Putamen (tissue), 1 donor: ENCODE measurements around the gene GAK.
A peak's percentile ranks its signal among the peaks of the same experiment; 100 is the strongest.
"Not testable (repeated sequence)": the region's sequence is repeated elsewhere in the genome, so short reads cannot be mapped to it uniquely, and the experiment has no call there.

Experiments
- DNase-seq: peaks from one replicate; pipeline ENCODE4 v3.0.0-alpha.2; 2016; ENCODE audit warnings: low spot score

The GAK gene

DNA sequence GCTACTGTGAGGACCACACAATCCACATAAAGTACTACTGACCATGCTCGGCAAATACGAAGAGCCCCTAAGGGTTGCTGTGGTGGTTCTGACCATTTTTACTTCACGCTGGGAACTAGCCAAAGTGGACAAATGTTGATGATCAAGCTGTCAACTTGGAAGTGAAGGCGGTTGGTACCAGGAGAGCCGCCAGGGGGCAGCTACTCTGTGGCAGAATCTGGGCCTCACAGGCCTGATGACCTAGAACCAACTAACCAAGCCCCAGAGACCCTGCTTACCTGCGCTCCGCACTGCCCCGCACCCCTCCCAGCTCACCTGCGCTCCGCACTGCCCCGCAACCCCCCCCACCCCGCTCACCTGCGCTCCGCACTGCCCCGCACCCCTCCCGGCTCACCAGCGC is 5.6 kb downstream of the GAK start:
- DNase-seq = no peak

DNA sequence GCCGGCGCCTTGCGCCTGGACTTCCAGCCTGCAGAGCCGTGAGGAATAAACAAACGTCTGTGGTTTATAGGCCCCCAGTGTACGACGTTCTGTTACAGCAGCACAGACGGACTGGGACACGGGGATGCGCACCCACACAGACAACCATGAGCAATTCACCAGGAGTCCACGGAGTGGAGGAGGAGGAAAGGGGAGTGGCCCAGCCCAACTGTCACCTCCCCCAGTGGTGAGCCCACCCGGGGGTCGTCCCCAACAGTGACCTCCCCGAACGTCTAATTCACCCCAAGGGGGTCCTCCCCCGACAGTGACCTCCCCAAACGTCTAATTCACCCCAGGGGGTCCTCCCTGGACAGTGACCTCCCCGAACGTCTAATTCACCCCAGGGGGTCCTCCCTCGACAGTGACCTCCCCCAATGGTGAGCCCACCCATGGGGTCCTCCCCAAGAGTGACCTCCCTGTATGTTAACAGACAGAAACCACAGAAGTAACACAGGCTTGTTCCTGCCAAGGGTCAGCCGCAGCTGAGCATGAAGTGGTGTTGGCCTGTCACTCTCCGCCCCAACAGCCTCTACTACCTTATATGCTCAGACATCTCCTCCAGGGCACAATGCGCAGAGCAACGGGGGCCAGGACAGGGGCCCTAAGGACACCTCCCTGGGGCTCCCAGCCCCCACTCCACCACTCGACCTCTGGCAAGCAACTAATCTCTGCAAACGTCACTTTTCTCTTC is 6.2 kb downstream of the GAK start:
- no peak for DNase-seq

GRCh38 chr4:925171-925570 is 6.9 kb downstream of the GAK start:
- no peak for DNase-seq

DNA sequence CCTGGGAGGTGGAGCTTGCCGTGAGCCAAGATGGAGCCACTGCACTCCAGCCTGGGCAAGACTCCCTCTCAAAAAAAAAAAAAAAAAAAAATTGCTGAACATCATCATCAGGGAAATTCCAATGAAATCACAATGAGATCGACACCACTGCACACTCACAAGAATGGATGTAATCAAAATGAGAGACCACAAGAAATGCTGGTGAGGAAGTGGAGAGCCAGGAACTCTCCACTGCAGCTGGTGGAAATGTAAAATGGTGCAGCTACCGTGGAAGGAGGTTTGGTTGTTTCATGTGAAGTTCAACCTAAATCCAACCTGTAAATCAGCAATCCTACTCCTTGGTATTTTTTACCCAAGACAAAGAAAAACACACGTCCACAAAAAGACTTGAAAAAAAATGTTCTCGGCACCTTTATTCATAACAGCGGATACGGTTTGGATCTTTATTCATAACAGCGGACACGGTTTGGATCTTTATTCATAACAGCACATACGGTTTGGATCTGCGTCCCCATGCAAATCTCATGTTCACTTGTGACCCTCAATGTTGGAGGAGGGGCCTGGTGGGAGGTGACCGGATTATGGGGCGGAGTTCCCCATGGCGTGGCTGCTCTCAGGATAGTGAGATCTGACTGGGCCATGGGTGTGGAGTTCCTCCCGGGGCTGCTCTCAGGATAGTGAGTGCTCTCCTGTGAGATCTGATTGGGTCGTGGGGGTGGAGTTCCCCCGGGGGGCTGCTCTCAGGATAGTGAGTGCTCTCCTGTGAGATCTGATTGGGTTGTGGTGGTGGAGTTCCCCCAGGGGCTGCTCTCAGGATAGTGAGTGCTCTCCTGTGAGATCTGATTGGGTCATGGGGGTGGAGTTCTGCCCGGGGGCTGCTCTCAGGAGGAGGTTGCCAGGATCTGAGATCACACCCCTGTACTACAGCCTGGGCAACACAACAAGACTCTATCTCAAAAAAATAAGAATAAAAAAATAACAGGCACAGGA is 7.7 kb downstream of the GAK start:
- no peak for DNase-seq

- DNase-seq = no peak
These were observed 10.2 kb downstream of the GAK start for GRCh38 chr4:921830-922331.

GRCh38 chr4:919004-919680 is 13.0 kb downstream of the GAK start:
- DNase-seq = not testable (repeated sequence)

GRCh38 chr4:918591-918990 is 13.5 kb downstream of the GAK start:
- not testable (repeated sequence) for DNase-seq

GRCh38 chr4:917992-918391 is 14.1 kb downstream of the GAK start:
- no peak for DNase-seq

DNA sequence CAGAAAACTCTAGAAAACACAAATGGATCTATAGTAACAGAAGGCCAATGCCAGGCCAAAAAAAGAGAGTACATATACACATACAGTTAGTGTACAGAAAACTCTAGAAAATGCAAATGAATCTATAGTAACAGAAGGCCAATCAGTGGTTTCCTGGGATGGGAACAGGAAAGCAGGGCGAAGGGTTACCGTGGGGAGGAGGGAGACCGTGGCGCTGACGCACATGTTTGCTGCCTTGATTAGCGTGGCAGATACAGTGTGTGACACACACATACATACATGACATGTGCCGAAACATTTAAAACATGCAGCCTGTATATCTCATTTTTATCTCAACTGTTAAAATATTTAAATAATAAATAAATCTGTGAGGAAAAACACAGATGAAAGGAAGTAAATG is 14.7 kb downstream of the GAK start:
- no peak for DNase-seq

GRCh38 chr4:915595-915994 is 16.5 kb downstream of the GAK start:
- DNase-seq = no peak

DNA sequence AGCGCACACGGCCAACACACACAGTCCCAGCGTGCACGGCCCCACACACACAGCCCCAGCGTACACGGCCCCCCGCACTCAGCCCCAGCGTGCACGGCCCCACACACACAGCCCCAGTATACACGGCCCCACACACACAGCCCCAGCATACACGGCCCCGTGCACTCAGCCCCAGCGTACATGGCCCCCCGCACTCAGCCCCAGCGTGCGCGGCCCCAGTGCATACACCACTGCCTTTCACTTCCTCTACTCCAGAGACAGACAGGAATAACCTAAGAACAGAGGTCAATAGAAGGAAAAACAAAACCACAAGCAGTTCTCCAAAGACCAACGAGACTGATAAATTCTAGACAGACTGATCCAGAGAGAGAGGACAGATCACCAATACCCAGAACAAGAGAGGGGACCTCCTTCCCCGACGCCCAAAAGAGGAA is 17.1 kb downstream of the GAK start:
- no peak for DNase-seq

DNA sequence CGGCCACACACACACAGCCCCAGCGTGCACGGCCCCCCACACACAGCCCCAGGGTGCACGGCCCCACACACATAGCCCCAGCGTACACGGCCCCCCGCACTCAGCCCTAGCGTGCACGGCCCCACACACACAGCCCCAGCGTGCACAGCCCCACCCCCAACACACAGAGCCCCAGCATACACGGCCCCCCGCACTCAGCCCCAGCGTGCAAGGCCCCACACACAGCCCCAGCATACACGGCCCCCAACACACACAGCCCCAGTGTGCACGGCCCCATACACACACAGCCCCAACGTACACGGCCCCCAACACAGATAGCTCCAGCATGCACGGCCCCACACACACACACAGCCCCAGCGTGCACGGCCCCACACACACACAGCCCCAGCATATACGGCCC is 17.6 kb downstream of the GAK start:
- DNase-seq = no peak

- DNase-seq = no peak
These were observed 18.9 kb downstream of the GAK start for GRCh38 chr4:913280-913618.

DNA sequence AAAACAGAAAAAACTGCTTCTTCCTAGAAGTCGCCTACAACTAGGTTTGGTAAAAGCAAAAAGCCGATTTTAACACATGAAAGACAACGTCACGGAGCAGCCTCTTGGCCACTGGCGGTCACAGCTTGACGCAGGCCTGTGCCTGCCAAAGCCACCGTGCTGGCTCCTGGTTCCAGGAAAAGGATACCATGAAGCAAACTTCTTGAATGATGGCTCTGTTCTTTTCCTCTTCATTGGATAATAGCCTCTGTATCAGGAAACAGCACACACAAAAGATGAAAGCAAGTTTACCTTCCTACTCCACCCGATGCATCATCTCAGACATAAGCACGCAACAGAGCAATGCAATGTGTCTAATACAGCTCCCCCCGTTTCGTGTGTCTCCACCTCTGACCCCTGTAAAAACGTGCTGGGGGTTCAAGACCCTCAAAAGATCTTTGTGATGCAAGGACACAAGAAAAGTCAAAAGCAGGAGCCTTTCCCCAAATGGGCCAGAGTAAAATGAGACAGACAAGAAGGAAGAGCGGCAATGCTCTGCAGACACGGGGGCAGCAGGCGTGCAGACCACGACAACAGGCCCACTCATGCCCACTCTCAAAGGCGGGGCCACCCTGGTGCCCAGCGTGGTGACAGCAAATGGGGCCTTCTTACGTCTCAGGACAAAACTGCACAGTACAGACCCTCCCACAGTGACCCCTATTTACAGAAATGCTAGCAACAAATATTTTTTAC is 19.4 kb downstream of the GAK start:
- peak; percentile 42 for DNase-seq

DNA sequence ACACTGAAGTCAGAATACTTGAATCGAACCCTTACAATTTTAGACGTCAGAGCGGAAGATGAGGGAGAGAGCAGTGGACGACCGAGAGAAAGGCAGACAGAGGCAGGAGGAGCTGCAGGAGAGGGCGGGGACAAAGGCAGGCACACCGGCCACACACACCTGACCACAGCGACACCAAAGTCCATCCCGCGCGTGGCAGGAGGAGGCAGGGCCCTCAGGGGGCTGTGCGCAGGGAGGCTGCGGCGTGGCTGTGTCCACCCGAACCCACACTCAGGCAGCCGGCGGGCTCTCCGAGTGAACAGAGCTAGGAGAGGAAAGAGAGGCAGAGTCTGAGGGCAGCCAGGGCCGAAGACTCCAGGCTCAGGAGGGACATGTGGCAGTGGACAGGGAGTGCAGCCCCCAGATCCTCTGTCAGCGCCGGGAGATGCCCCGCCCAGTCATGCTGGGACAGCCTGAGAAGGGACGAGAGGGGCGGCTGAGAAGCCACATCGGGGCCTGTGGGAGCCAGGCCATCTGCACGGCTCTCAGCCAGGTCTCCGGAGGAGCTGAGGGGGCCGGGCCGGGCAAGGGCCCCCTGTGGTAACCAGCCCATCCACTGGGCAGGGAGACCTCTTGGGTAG is 20.1 kb downstream of the GAK start:
- no peak for DNase-seq

- DNase-seq = no peak
These were observed 20.8 kb downstream of the GAK start for GRCh38 chr4:911221-911751.

DNA sequence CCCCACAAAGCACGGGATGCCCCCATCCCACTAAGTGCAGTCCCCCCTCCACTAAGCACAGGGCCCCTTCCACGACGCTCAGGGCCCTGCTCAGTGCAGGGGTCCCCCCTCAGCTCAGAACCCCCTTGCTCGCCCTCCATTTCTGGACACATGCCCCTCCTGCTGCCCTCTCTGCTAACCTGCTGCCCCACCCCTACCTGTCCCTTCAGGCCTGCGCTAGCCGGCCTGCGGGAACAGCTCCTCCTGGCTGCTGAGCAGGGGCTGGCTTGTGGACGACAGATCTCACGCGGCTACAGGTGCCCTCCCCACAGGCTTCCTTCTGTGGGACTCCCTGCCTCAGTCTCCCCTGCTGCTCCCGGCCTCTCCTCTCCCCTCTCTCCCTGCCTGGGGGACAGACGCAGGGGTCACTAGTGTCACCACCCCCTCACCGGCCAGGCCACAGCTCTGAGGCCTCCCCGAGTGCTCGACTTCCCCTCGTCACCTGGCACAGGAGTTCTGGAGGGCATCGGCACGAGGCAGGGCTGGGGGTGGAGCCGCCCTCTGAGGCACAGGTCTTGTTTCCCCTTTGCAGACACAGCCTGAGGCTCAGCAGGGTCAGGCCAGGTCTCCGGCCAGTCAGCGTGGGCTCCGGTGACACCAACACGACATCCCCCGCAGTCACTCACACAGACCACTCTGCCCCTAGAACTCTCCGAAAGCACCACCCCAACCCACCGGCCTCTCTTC is 21.6 kb downstream of the GAK start:
- DNase-seq = no peak

DNA sequence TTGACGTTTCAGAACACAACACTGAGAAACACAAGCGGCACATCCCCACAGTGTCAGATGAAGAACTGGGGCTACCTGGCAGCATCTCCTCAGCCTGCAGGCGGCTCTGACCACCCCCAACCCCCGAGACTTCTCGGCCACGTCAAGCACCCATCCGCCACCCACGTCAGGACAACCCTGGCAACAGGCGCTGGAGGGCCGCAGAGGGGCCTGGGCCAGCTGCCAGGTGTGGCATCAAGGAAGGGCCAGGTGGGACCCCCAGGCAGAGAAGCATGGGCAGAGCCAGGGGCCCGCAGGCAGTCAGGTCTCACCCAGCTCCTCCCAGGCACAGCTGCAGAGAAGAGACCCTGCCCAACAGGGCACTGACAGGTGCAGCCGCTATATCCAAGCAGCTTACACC is 22.3 kb downstream of the GAK start:
- DNase-seq = no peak

DNA sequence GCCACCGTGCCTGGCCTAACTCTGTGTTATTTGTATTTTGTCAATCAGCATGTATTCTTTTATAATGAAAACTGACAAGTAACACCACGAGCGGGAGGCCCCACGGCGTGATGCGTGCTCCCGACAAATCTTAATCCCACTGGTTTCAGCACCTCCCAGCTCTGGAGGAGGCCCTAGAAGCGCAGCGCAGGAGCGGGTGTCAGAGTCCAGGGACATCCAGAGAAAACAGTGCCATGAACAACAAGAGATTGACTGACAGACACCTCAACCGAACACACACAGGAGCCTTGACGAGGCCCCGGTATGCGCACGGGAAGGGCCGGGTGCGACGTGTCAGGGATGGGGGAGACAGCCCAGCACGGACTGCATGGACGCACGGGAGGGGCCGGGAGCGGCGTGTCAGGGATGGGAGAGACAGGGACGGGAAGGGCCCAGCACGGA is 23.0 kb downstream of the GAK start:
- no peak for DNase-seq

GRCh38 chr4:907691-908425 is 24.3 kb downstream of the GAK start:
- no peak for DNase-seq
